C4-2B (cell line): ENCODE results near the gene LCT.

Experiments
- H3K27ac ChIP-seq: fragments of 450-650 bp; 2 replicates; pipeline ENCODE4 v1.5.1; 2017
- ZFX ChIP-seq: fragments of 450-650 bp; IDR thresholded peaks from 2 replicates; pipeline ENCODE4 v1.6.1; 2017
- TF ChIP-seq, protein P1 (sequence below): fragments of 450-650 bp; conservative IDR thresholded peaks from 2 replicates; pipeline ENCODE4 v1.5.1; 2017; ENCODE audit warnings: mild to moderate bottlenecking

LCT gene

DNA sequence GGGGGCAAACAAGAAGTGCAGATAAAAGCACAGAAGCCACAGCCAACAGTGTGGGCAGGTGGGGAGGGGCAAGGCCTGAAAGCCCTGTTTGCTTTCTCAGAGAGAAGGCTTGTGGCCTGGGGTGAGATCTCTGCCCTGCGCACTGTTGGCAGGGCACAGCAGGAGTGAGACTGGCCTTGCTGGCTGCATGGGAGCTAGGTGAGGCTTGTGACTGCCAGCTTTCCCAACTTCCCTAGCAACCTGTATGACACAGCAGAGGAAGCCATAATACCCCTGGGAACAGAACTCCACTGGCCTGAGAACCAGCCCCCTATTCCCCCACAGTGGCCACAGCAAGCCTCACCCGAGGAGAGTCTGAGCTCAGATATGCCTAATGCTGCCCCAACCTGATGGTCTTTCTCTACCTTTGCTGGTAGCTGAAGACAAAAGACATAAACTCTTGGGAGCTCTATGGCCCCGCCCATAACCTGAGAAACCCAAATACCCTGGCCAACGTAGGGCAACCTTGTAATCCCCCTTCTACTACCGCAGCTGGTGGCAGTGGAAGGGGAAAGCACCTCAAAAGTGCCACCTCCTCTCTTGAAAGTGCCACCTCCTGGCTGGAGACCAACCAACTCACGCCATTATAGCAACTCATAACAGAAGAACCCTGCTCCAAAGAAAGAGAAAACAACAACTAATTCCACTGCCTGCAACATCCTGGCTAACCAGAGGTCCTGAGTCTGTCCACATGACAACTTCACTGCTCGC, 44.4 kb downstream of the LCT start:
- TF ChIP-seq ZFX, result no peak
- TF ChIP-seq, protein P1, sequence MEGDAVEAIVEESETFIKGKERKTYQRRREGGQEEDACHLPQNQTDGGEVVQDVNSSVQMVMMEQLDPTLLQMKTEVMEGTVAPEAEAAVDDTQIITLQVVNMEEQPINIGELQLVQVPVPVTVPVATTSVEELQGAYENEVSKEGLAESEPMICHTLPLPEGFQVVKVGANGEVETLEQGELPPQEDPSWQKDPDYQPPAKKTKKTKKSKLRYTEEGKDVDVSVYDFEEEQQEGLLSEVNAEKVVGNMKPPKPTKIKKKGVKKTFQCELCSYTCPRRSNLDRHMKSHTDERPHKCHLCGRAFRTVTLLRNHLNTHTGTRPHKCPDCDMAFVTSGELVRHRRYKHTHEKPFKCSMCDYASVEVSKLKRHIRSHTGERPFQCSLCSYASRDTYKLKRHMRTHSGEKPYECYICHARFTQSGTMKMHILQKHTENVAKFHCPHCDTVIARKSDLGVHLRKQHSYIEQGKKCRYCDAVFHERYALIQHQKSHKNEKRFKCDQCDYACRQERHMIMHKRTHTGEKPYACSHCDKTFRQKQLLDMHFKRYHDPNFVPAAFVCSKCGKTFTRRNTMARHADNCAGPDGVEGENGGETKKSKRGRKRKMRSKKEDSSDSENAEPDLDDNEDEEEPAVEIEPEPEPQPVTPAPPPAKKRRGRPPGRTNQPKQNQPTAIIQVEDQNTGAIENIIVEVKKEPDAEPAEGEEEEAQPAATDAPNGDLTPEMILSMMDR, result no peak
- no peak overlapping the region for H3K27ac ChIP-seq

DNA sequence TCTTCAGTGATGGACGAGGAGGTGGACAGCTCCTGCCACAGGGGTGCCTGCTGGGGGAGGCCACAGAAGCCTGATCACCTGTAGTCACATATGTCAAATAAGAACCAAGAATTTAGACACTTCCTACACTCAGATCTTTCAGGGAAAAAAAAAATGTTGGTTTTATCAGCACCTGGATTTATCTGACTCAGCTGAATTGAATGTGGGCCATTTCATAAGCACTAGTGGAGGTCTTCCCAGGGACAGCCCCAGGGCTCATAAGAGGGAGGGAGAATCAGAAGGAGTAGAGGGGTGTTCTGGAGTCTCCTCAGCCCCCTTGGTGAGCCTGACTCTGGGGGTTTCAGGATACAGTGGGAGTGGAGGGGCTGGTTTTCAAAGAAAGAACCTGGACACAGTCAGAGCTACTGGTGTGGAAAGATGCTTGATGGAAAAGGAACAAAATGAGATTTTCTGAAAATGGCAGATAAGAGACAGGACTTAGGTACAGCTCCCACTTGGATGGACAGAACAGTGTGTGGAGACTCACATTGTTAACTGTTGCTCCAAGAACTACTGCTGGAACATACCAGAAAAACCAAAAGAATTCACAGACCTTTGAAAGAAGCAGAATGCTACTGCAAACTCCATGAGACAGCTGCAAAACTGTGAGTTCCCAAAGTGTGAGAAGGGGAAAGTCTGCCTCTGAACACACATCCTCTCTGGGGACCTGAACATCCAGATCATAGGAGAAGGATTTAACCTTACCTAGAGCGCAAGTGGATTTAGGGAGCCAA, 45.4 kb downstream of the LCT start:
- no peak overlapping the region for H3K27ac ChIP-seq
- TF ChIP-seq ZFX, result no peak
- TF ChIP-seq, protein P1, result no peak

DNA sequence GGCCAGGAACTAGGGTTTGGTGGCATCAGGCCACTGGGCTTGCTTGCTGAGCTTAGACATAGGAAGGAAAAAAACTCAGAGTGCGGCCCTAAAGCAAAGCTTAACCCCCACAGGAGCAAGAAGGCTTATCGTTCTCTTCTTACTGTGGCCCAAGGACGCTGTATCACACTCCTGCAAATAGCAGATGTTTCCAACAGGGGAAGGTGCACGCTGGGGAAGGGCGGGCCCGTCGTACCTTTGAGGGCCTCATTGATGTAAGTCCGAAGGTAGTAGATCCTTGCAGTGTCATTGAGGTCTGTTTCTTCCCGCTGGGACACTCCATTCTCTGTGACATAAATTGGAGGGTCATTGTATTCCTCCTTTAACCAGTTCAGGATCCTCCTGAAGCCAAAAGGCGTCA, 46.6 kb downstream of the LCT start:
- no peak overlapping the region for H3K27ac ChIP-seq
- no peak for TF ChIP-seq ZFX
- TF ChIP-seq, protein P1, result no peak

DNA sequence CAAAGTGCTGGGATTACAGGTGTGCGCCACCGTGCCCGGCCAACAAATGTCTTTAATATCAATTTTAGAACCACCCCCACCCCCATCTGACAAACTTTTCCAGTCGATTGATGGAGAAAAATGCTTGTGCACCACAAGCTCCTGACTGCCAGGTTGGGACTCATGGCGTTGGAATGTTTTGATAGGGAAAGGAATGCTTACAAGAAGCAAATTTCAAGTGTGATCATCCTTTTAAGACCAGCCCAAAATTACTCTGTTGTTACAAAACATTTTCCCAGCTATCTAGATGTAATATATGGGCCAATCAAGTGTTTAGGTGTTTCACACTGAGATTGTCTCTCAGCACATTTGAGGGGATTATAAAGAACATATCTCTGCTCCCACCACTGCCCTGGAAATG, 50.2 kb downstream of the LCT start:
- no peak for TF ChIP-seq ZFX
- TF ChIP-seq, protein P1, result no peak
- H3K27ac ChIP-seq, result no peak overlapping the region

DNA sequence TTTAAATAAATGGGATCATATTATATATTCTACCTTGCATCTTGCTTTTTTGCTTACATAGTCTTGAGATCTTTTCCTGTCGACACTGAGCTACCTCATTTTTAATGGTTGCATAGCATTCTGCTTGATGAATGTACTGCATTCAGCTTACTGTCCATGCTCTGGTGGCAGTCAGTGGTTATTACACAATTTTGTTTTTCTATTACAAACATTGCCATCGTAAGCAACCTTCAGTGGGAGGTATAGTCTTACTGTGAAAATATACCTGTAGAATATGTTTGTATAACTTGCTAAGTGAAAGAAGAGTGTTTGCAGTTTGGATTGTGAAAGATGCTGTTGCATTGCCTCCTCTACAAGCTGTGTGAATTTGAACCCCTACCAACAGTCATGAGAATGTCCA, 52.0 kb downstream of the LCT start:
- TF ChIP-seq ZFX, result no peak
- TF ChIP-seq, protein P1, result peak; percentile 35

DNA sequence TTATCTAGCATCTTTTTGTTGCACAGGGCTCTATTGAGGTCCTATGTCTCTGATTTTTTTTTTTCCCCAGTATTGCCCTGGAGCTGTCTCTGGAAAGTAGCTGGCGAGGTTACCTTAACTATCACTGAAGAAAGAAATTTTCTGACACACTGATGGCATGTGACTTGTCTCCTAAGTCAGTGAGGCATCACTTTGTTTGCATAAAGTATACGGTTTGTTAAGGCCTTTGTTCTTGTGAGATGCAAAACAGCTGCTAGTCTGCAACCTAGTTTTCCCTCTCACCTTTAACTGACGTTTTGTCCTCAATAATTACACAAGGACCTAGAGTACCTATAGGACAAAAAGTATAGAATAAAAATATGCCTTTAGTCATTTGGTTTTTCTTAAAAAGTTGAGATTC, 53.5 kb downstream of the LCT start:
- TF ChIP-seq, protein P1, result no peak
- TF ChIP-seq ZFX, result no peak
- H3K27ac ChIP-seq, result no peak overlapping the region

More for the DNA sequence above, 52.0 kb downstream of the LCT start:
- no peak overlapping the region for H3K27ac ChIP-seq

DNA sequence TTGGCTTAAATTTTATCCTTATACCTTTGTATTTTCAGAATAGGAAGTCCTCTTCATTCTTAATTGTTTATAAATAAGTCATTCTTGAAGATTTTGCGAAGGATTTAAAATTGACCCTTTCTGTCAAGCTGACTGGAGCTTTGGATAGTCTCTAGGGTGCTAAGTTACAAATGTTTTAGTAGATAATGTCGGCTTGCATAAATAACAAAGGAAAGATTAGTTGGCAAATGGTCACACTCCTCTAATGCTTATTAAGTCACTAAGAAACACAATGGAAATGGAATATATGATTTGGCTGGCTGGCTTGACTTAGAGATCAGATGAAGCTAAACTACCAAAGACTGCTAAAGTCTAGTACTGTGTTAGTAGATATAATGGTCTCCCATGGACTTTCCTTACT, 54.8 kb downstream of the LCT start:
- no peak overlapping the region for H3K27ac ChIP-seq
- TF ChIP-seq ZFX, result no peak
- TF ChIP-seq, protein P1, result no peak
